Parathyroid adenoma (tissue), 2 donors: ENCODE measurements around the gene TANGO2.

Source experiments
- H2AFZ ChIP-seq: fragments of 300-600 bp; sonication (generic); one replicate; pipeline ENCODE4 v1.7.0; 2017; ENCODE audit warnings: antibody characterized with exemption, mild to moderate bottlenecking
- H3K27ac ChIP-seq: fragments of 300-600 bp; sonication (generic); one replicate; pipeline ENCODE4 v1.7.0; 2017
- H3K27me3 ChIP-seq: fragments of 300-600 bp; sonication (generic); one replicate; pipeline ENCODE4 v1.7.0; 2017; ENCODE audit warnings: low read length; ENCODE audit not compliant: control insufficient read depth, insufficient read depth
- H3K36me3 ChIP-seq: fragments of 300-600 bp; sonication (generic); one replicate; pipeline ENCODE4 v1.7.0; 2017; ENCODE audit warnings: low read length; ENCODE audit not compliant: control insufficient read depth, insufficient read depth
- H3K4me1 ChIP-seq: fragments of 300-600 bp; sonication (generic); one replicate; pipeline ENCODE4 v1.7.0; 2017; ENCODE audit warnings: control low read depth
- H3K4me2 ChIP-seq: fragments of 300-600 bp; sonication (generic); one replicate; pipeline ENCODE4 v1.7.0; 2017; ENCODE audit warnings: low read length
- H3K4me3 ChIP-seq: fragments of 300-600 bp; sonication (generic); one replicate; pipeline ENCODE4 v1.7.0; 2017; ENCODE audit warnings: low read depth, low read length
- H3K79me2 ChIP-seq: fragments of 300-600 bp; sonication (generic); one replicate; pipeline ENCODE4 v1.7.0; 2017; ENCODE audit warnings: control low read depth
- H3K9ac ChIP-seq: fragments of 300-600 bp; sonication (generic); one replicate; pipeline ENCODE4 v1.7.0; 2017; ENCODE audit warnings: mild to moderate bottlenecking
- H3K9me3 ChIP-seq: fragments of 300-600 bp; sonication (generic); one replicate; pipeline ENCODE4 v1.7.0; 2017; ENCODE audit warnings: low read length; ENCODE audit not compliant: control insufficient read depth
- CTCF ChIP-seq: fragments of 300-600 bp; sonication (generic); IDR thresholded peaks from one replicate; pipeline ENCODE4 v1.7.0; 2017; ENCODE audit warnings: antibody characterized with exemption, mild to moderate bottlenecking
- donor health status: primary hyperparathyroidism.

Gene TANGO2

GRCh38 chr22:20026204-20026908, 5.4 kb downstream of the TANGO2 start:
- no peak for TF ChIP-seq CTCF
- Histone ChIP-seq H3K4me3 (no peak overlapping the region), H3K4me1 (no peaks in the 10 kb centered on the region), H3K9me3 (no peaks in the 10 kb centered on the region), H2AFZ (no peak overlapping the region), H3K9ac (no peak overlapping the region), H3K79me2 (peaks cover 10% of the 10 kb centered on the region), H3K4me2 (no peak overlapping the region), H3K27me3 (no peaks in the 10 kb centered on the region), H3K27ac (no peak overlapping the region), H3K36me3 (no peaks in the 10 kb centered on the region)

GRCh38 chr22:20026996-20027601, 6.2 kb downstream of the TANGO2 start:
- Histone ChIP-seq H3K36me3 (no peaks in the 10 kb centered on the region), H3K27ac (no peak overlapping the region)
- TF ChIP-seq CTCF = no peak

GRCh38 chr22:20027966-20028854, 7.3 kb downstream of the TANGO2 start:
- no peak overlapping the region for H3K9ac ChIP-seq
- no peak overlapping the region for H2AFZ ChIP-seq
- H3K9me3 ChIP-seq = no peaks in the 10 kb centered on the region
- no peaks in the 10 kb centered on the region for H3K36me3 ChIP-seq
- H3K4me1 ChIP-seq = peaks cover 2% of the 10 kb centered on the region
- H3K4me3 ChIP-seq = no peak overlapping the region
- peaks cover 6% of the 10 kb centered on the region for H3K79me2 ChIP-seq
- H3K4me2 ChIP-seq = no peak overlapping the region
- no peaks in the 10 kb centered on the region for H3K27me3 ChIP-seq
- TF ChIP-seq CTCF = no peak
- H3K27ac ChIP-seq = no peak overlapping the region

More at GRCh38 chr22:20026996-20027601, 6.2 kb downstream of the TANGO2 start:
- no peak overlapping the region for H2AFZ ChIP-seq
- H3K27me3 ChIP-seq = no peaks in the 10 kb centered on the region
- H3K4me2 ChIP-seq = no peak overlapping the region
- H3K79me2 ChIP-seq = peaks cover 8% of the 10 kb centered on the region
- no peaks in the 10 kb centered on the region for H3K4me1 ChIP-seq
- no peak overlapping the region for H3K4me3 ChIP-seq
- H3K9me3 ChIP-seq = no peaks in the 10 kb centered on the region
- no peak overlapping the region for H3K9ac ChIP-seq

GRCh38 chr22:20028855-20029549, 8.1 kb downstream of the TANGO2 start:
- H2AFZ ChIP-seq = no peak overlapping the region
- H3K36me3 ChIP-seq = no peaks in the 10 kb centered on the region
- no peaks in the 10 kb centered on the region for H3K27me3 ChIP-seq
- H3K27ac ChIP-seq = no peak overlapping the region
- H3K4me3 ChIP-seq = no peak overlapping the region
- H3K4me1 ChIP-seq = peaks cover 5% of the 10 kb centered on the region
- no peak for TF ChIP-seq CTCF
- H3K9me3 ChIP-seq = no peaks in the 10 kb centered on the region
- H3K4me2 ChIP-seq = no peak overlapping the region
- H3K79me2 ChIP-seq = peaks cover 6% of the 10 kb centered on the region
- H3K9ac ChIP-seq = no peak overlapping the region
